AG10803 (cell line): ENCODE data around the gene OR8B2.
"Not testable (repeated sequence)": the region's sequence is repeated elsewhere in the genome, so short reads cannot be mapped to it uniquely, and the experiment has no call there.

ENCODE experiments used
- DNase-seq: peaks from one replicate; pipeline ENCODE4 v3.0.0; 2010; ENCODE audit warnings: low read depth
- H3K4me3 ChIP-seq: 2 replicates; pipeline ENCODE4 v1.5.1; 2011; ENCODE audit warnings: mild to moderate bottlenecking, low read length, control low read depth
- TF ChIP-seq, protein P1 (sequence below): conservative IDR thresholded peaks from 2 replicates; pipeline ENCODE4 v1.5.1; 2011; ENCODE audit warnings: mild to moderate bottlenecking, low read length, control low read depth, inconsistent platforms

Gene OR8B2

DNA sequence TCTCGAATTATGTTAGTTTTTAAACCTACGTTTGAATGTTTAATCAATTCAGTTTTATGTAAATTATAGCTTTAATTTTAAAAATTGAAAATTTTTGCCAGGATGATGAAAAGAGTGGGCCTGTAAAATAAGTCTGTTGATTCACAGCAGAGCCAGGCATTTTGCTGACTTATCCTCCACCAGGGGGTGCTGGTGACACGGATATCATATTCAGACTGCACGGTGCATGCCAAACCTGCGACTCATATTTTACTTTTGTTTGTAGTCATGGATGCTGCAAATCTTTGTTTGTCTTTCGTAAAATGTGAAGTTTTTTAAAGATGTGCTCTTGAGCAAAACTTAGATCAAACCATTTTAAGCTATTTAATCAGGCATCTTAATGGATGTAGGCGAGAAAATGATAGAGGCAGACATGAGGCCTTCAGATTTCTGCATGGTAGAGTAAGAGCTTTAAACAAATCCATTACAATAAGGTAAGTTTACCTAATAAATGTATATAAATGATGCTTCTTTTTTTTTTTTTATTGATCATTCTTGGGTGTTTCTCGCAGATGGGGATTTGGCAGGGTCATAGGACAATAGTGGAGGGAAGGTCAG lies 18.1 kb upstream of the OR8B2 start:
- no peak overlapping the region for H3K4me3 ChIP-seq
- DNase-seq, result peak; percentile 84
- TF ChIP-seq, protein P1, sequence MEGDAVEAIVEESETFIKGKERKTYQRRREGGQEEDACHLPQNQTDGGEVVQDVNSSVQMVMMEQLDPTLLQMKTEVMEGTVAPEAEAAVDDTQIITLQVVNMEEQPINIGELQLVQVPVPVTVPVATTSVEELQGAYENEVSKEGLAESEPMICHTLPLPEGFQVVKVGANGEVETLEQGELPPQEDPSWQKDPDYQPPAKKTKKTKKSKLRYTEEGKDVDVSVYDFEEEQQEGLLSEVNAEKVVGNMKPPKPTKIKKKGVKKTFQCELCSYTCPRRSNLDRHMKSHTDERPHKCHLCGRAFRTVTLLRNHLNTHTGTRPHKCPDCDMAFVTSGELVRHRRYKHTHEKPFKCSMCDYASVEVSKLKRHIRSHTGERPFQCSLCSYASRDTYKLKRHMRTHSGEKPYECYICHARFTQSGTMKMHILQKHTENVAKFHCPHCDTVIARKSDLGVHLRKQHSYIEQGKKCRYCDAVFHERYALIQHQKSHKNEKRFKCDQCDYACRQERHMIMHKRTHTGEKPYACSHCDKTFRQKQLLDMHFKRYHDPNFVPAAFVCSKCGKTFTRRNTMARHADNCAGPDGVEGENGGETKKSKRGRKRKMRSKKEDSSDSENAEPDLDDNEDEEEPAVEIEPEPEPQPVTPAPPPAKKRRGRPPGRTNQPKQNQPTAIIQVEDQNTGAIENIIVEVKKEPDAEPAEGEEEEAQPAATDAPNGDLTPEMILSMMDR, result peak; percentile 82

DNA sequence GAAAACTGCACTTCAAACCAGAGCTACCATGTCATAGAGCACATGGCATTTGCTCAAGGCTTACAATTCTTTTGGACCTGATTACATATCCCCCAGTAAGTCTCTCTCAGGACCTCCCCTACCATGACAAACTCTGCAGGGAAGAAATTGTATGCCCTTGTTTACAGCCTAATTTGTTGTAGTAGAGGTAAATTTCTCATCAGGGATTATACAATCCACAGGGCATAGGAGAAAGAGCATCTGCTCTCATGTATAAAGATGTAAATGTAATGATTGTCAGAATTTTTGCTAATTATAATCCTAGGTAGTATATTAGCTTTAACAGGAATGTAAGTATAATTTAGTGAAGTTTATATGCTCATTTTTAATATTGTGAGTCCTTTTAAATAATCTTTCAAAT lies 14.6 kb upstream of the OR8B2 start, which contains the start of gene OR8B3:
Gene OR8B3, minus strand, starts transcription at position 101 of the 400 bp plus-strand sequence. CDS start 1,673 bp downstream, outside the sequence.
- TF ChIP-seq, protein P1, result no peak
- no peak within 1 kb of the TSS for H3K4me3 ChIP-seq
- no peak for DNase-seq

DNA sequence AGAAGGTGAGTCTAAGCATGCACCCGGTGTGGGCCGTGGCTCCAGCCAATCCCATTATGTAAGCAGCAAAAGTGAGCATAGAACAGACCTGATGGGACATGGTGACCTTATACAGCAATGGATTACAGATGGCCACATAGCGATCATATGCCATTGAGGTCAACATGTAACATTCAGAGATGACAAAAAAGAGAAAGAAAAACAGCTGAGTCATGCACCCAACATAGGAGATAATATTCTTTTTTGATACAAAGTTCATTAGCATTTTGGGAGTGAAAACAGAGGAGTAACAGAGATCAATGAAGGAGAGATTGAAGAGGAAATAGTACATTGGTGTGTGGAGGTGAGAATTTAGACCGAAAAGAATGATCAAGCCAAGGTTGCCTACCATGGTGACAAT lies 12.5 kb upstream of the OR8B2 start:
- not testable (repeated sequence) for DNase-seq

DNA sequence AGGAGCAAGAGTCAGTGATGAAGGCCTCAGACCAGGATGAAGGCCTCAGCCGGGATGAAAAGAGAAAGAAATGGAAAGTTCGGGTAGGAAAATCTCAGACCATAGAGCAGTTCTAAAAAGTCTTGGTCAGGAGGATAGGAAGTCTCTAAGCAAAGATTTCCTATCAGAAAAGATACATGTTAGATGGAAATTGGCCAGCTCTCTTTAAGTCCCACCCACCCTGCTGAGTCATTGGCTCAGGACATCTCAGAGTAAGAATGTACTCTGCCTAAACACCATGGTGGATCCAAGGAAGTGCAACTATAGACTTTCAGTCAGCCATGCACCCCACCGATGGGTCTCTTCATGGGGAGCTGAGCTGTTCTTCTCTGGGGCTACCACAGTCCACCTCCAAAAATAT lies 10.1 kb upstream of the OR8B2 start:
- no peak for DNase-seq

More for the DNA sequence above, 12.5 kb upstream of the OR8B2 start:
- not testable (repeated sequence) for H3K4me3 ChIP-seq

DNA sequence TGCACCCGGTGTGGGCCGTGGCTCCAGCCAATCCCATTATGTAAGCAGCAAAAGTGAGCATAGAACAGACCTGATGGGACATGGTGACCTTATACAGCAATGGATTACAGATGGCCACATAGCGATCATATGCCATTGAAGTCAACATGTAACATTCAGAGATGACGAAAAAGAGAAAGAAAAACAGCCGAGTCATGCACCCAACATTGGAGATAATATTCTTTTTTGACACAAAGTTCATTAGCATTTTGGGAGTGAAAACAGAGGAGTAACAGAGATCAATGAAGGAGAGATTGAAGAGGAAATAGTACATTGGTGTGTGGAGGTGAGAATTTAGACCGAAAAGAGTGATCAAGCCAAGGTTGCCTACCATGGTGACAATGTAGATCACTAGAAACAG lies 1.4 kb downstream of the OR8B2 start:
- H3K4me3 ChIP-seq, result not testable (repeated sequence)

More for the DNA sequence above, 10.1 kb upstream of the OR8B2 start:
- TF ChIP-seq, protein P1, result no peak
- H3K4me3 ChIP-seq, result no peak overlapping the region

DNA sequence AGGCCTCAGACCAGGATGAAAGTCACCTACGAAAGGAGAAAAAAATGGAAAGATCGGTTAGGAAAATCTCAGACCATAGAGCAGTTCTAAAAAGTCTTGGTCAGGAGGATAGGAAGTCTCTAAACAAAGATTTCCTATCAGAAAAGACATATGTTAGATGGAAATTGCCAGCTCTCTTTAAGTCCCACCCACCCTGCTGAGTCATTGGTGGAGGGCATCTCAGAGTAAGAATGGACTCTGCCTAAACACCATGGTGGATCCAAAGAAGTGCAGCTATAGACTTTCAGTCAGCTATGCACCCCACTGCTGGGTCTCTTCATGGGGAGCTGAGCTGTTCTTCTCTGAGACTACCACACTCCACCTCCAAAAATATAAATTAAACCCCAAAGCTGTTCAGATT lies 3.7 kb downstream of the OR8B2 start:
- no peak for DNase-seq

More for the DNA sequence above, 1.4 kb downstream of the OR8B2 start:
- DNase-seq, result not testable (repeated sequence)

DNA sequence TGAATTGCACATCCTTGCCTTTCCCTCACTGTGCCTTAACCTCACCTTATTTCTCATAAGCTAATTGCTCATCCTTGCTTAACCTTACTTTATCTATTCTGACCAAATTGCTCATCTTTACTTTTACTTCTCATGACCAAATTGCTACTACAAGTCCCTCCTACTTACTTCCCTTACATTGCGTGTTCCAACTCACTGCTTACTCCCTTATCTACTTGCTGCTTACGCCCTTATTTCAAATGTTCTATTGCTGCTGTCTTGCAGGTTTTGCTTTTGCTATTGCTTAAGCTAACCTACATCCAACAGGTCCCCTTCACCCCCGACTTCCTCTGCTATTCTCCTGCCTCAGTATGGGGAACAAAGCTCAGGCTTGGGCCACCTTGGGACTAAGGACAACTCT lies 8.0 kb downstream of the OR8B2 start:
- DNase-seq, result no peak
- no peak overlapping the region for H3K4me3 ChIP-seq
- TF ChIP-seq, protein P1, result no peak

More for the DNA sequence above, 3.7 kb downstream of the OR8B2 start:
- H3K4me3 ChIP-seq, result no peak overlapping the region
- TF ChIP-seq, protein P1, result no peak

DNA sequence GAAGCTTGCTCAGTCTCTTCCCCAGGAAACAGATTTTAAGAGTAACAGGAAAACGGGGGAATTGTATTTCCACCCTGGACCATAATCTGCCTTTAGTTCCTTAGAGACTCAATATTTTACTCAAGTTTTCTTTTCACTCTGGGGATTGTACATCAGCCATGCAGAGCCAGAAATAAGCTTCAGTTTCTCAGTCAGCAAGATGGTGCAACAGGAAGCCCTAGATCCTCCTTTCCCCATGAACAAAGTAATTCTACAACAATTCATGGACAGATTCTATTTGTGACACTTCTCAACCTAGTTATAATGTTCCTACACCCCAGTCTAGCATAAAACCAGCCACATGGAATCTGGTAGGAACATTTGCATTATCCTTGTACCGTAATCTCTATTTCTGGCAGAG lies 24.7 kb downstream of the OR8B2 start:
- DNase-seq, result no peak
- no peak overlapping the region for H3K4me3 ChIP-seq
- TF ChIP-seq, protein P1, result no peak
